Measurements from ENCODE around the gene MIF4GD. TPM values are rescaled to one million over a fixed set of nuclear protein-coding genes. Genes with fewer than 3 reads are reported as not detected.

Gene MIF4GD
- total RNA-seq, 2 experiments from 2014 or later = 50.2 to 57.2 TPM

DNA sequence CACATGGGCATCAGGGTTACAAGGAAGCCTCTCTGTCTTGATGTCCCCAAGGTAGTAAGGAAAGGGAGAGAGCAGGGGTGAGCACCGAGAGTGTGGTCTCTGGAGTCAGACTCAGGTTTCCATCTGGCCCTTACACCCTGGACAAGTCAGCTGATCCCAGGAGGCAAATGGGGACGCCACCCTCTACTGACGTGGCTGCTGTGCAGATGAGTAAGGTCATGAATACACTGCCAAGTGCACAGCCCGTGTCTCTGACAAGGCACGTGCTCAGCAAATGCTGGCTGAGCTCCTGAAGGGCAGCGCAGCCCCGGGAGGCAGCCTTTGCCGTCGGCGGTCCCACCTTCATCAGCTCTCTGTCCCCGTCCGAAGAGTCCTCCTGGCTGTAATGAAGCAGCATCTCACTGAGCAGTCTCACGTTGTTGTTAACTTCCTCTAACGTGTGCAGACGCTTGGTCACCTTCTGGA, 29.0 kb downstream of the MIF4GD start:
- Mint-ChIP-seq H3K9me3 (no peaks in the 10 kb centered on the region), H3K27ac (peak overlapping the region; percentile 87), H3K4me1 (ENCODE audit: low read depth) (peaks cover 59% of the 10 kb centered on the region), H3K27me3 (no peaks in the 10 kb centered on the region), H3K36me3 (peaks cover 70% of the 10 kb centered on the region), H3K4me3 (peak overlapping the region; percentile 45)
- ChIA-PET CTCF (interaction anchor here (0.6 to 7.3 kb wide), 14 partner anchors 7 to 281 kb away, joined by 3 to 60 read pairs (median 4); partner anchors contain the start of genes GGA3, GRB2, MIF4GD and MRPS7), POLR2A (interaction anchor here (1.0 to 3.8 kb wide), 6 partner anchors 8 to 164 kb away, joined by 3 to 45 read pairs (median 8); partner anchors contain the start of genes ARMC7, GGA3, GRB2 and MIF4GD)
- peak; percentile 76 for DNase-seq
- intact Hi-C loops (cut with micrococcal nuclease) = no loop called here

DNA sequence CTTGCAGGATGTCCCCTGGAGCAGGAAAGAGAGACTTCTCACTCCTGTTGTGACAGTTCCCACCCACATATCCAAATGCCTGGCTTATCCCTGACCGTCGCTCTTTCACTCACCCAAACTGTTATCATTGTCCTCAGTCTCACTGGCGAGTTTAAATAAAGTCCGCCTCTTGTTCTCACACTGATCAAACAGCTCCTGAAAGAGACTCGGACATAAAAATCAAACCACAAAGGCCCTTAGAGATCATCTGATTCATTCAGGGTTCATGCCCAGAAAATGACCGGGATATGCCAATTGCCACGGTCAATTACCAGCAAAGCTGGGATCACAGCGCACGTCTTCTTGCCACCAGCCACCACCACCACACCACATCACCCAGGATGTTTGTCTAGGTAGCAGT, 29.5 kb downstream of the MIF4GD start:
- peaks cover 69% of the 10 kb centered on the region for H3K36me3 Mint-ChIP-seq
- intact Hi-C loops (cut with micrococcal nuclease) = no loop called here
- no peak overlapping the region for H3K4me3 Mint-ChIP-seq
- no peaks in the 10 kb centered on the region for H3K9me3 Mint-ChIP-seq
- ChIA-PET POLR2A (interaction anchor here (1.0 to 3.8 kb wide), 5 partner anchors 8 to 164 kb away, joined by 3 to 45 read pairs (median 9); partner anchors contain the start of genes ARMC7, GGA3, GRB2 and MIF4GD), CTCF (interaction anchor here (0.6 to 7.3 kb wide), 11 partner anchors 8 to 164 kb away, joined by 3 to 60 read pairs (median 5); partner anchors contain the start of genes GGA3, GRB2, MIF4GD and MRPS7)
- DNase-seq = no peak
- peaks cover 55% of the 10 kb centered on the region for H3K4me1 Mint-ChIP-seq (ENCODE audit: low read depth)
- H3K27ac Mint-ChIP-seq = peak overlapping the region; percentile 87
- H3K27me3 Mint-ChIP-seq = no peaks in the 10 kb centered on the region

DNA sequence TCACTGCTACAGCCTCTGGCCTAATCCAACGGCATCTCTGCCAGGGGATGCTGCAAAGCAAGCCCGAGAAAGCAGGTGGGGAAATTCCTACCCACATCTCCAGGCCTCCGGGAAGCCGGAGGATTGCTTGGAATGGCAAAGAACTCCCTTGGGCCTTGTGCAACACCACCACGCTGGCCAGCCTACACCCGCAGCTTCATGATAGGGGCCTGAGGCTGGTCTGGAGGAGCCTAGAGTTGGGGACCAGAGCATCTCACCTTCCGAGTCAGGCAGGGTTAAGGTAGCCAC, 29.9 kb downstream of the MIF4GD start:
- Mint-ChIP-seq H3K36me3 (peaks cover 69% of the 10 kb centered on the region), H3K4me1 (ENCODE audit: low read depth) (peaks cover 53% of the 10 kb centered on the region), H3K4me3 (no peak overlapping the region), H3K9me3 (no peaks in the 10 kb centered on the region), H3K27ac (peak overlapping the region; percentile 58), H3K27me3 (no peaks in the 10 kb centered on the region)
- intact Hi-C loops (cut with micrococcal nuclease) = no loop called here
- no peak for DNase-seq
- ChIA-PET CTCF (interaction anchor here (0.7 to 7.3 kb wide), 11 partner anchors 8 to 176 kb away, joined by 3 to 60 read pairs (median 12); partner anchors contain the start of genes GGA3, MIF4GD, MRPS7 and SUMO2), POLR2A (interaction anchor here (0.6 to 3.6 kb wide), 4 partner anchors 9 to 33 kb away, joined by 3 to 21 read pairs (median 6); partner anchors contain the start of gene MIF4GD)

DNA sequence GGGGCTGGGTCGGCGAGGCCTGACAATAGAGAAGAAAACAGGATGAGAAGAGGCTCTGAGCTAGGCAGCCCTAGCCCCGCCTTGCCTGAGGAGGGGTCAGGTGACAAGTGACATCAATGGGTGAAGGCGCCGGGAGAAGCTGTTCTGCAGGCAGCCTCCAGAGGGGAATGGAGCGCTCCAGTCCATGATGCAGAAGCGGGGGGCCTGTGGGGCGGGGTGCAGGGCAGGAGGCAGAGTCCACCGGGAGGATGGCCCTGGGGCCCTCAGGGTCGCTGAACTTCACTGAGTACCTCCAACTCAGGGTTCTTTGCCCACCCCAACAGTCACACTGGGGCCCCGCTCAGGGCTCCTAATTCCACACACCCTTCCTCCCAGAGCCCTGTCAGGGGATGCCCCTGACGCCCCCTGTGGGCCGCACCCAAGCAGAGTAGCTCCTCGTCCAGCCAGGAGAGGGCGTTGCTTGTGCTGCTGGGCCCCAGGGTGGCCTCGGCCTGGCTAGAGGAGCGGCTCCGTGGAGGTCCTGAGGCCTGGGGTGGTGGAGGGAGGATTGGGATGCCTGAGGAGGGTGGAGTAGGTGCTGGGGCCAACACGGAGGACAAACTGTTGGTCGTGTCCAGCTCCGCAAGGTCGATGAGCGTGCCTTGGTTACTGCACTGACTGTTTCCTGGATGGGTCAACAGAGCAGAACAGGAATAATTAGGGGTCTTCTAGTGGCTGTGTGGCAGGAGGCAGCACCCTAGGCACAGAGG, 30.5 kb downstream of the MIF4GD start:
- Mint-ChIP-seq H3K9me3 (no peaks in the 10 kb centered on the region), H3K4me1 (ENCODE audit: low read depth) (peaks cover 52% of the 10 kb centered on the region), H3K27me3 (no peaks in the 10 kb centered on the region), H3K4me3 (no peak overlapping the region), H3K27ac (peak overlapping the region; percentile 58), H3K36me3 (peaks cover 65% of the 10 kb centered on the region)
- intact Hi-C loops (cut with micrococcal nuclease) = no loop called here
- POLR2A ChIA-PET = interaction anchor here (0.6 to 3.6 kb wide), 4 partner anchors 9 to 32 kb away, joined by 3 to 21 read pairs (median 6); partner anchors contain the start of gene MIF4GD
- CTCF ChIA-PET = interaction anchor here (0.6 to 7.3 kb wide), 18 partner anchors 9 to 215 kb away, joined by 3 to 60 read pairs (median 4); partner anchors contain the start of genes GGA3, MIF4GD, MRPS7 and SLC25A19
- peak; percentile 55 for DNase-seq

DNA sequence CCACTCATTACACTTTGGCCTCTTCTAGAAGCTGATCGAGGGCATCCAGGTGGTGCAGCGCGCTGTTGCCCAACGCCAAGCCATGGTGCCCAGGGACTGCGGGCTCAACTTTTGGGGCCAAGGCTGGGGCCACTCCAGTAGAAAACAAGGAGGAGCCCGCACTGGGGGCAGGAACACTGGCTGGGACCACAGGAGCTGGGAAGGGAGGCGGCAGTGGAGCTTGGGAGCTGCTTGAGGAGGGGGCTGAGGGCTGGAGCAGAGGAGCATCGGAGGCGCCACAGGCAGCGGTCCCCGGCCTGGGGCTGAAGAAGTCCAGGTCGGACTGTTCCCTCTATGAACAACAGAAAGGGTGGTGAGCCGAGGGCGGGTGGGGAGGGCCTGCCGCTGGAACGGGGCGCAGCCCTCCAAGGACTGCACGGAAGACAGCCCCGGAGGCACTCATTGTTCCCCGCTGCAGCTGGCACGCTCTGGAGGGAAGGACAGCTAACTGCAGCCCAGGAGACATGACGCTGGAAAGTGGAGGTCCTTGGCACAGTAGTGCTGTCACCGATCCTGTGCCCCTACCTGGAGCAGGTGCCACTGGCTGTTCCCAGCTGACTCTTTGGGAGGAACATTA, 31.1 kb downstream of the MIF4GD start:
- no peaks in the 10 kb centered on the region for H3K9me3 Mint-ChIP-seq
- peaks cover 65% of the 10 kb centered on the region for H3K36me3 Mint-ChIP-seq
- H3K27ac Mint-ChIP-seq = peak overlapping the region; percentile 58
- no peak overlapping the region for H3K4me3 Mint-ChIP-seq
- H3K27me3 Mint-ChIP-seq = no peaks in the 10 kb centered on the region
- ChIA-PET CTCF (interaction anchor here (0.6 to 7.3 kb wide), 21 partner anchors 9 to 228 kb away, joined by 3 to 60 read pairs (median 4); partner anchors contain the start of genes GGA3, MIF4GD, MRPL58 and MRPS7), POLR2A (interaction anchor here (1.1 to 3.6 kb wide), 5 partner anchors 10 to 31 kb away, joined by 3 to 21 read pairs (median 6); partner anchors contain the start of gene MIF4GD)
- intact Hi-C loops (cut with micrococcal nuclease) = loop anchor here (2.0 kb wide), 1 partner anchor 173 kb away; no protein-coding TSS in a partner anchor
- no peak for DNase-seq
- H3K4me1 Mint-ChIP-seq (ENCODE audit: low read depth) = peaks cover 52% of the 10 kb centered on the region

DNA sequence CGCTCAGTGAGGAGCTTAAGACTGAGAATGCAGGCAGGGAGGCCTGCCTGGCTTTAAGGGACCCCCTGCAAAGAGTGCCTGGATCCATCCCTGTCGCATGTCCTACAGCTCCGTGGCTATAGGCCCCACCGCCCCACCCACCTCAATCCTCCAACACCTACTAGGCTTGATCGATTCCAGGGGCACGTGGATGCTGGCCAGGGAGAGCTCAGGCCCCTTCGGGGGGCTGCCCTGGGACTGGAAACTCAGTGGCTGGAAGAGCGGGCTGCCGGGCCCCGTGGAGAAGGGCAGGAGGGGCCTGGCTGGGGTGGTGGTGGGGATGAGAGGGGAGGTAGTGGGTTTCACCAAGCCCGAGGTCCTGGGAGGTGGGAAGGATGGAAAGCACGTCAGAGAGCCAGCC, 31.8 kb downstream of the MIF4GD start:
- intact Hi-C loops (cut with micrococcal nuclease) = loop anchor here (2.0 kb wide), 1 partner anchor 174 kb away; no protein-coding TSS in a partner anchor
- DNase-seq = no peak
- Mint-ChIP-seq H3K9me3 (no peaks in the 10 kb centered on the region), H3K4me1 (ENCODE audit: low read depth) (peaks cover 46% of the 10 kb centered on the region), H3K27me3 (no peaks in the 10 kb centered on the region), H3K36me3 (peaks cover 68% of the 10 kb centered on the region), H3K27ac (peak overlapping the region; percentile 85), H3K4me3 (no peak overlapping the region)
- ChIA-PET POLR2A (interaction anchor here (1.1 to 1.4 kb wide), 2 partner anchors 11 to 22 kb away, joined by 3 to 6 read pairs; no protein-coding TSS in a partner anchor), CTCF (interaction anchor here (0.8 to 7.3 kb wide), 15 partner anchors 9 to 227 kb away, joined by 3 to 60 read pairs (median 7); partner anchors contain the start of genes GGA3, MIF4GD, MRPL58 and MRPS7)

DNA sequence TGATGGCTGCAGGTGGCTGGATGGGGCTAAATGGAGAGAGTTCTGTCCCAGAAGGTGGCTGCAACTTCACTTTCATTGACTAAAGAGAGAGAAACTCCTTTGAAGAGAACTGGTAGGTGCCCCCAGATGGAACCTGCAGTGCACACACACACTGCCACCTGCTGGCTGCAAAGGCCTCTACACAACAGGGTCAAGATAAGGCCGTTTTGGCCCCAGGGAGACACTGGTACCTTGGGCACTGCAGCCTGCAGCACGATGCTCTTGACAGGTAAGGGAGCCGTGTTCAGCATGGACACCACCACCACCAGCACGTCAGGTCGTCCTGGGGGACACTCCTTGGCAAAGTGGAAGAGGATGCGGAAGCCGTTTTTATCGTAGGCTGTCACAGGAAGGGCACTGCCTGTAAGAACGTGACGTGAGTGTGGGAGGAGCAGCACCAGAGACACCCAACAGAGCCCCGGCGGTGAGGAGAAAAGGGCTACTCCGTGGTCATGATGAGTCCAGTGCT, 32.3 kb downstream of the MIF4GD start:
- ChIA-PET POLR2A (interaction anchor here (1.1 to 1.4 kb wide), 2 partner anchors 11 to 22 kb away, joined by 3 to 6 read pairs; no protein-coding TSS in a partner anchor), CTCF (interaction anchor here (0.6 to 7.3 kb wide), 18 partner anchors 8 to 277 kb away, joined by 3 to 60 read pairs (median 6); partner anchors contain the start of genes GGA3, MIF4GD, MRPL58 and MRPS7)
- intact Hi-C loops (cut with micrococcal nuclease) = loop anchor here (2.0 kb wide), 1 partner anchor 174 kb away; no protein-coding TSS in a partner anchor
- Mint-ChIP-seq H3K9me3 (no peaks in the 10 kb centered on the region), H3K4me3 (no peak overlapping the region), H3K27ac (peak overlapping the region; percentile 85), H3K4me1 (ENCODE audit: low read depth) (peaks cover 41% of the 10 kb centered on the region), H3K27me3 (no peaks in the 10 kb centered on the region), H3K36me3 (peaks cover 64% of the 10 kb centered on the region)
- DNase-seq = peak; percentile 74

DNA sequence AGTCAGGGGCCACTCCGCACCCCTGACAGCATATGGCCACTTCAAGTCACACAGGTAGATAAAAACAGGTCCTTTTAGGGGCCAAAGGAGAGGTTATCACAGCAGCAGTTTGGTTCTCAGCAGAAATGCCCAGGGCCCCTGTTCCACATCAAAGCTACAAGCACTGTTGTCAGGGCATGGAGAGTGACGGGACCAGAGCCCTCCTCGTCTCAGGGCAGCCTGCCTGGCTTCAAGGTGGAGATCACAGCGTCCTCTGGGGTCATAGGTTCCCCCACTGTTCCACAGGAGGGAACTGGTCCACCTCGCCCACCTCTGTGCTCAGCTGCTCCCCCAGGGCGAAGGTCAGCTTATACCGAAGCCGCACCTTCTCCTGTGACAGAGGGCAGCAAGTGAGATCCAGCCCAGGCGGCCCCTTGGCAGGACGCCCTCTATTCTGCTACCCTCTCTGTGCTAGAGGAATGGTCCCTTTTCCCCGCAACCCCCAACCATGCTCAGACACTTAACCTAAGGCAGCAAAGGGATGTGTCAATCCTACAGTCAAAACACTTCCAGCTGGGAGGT, 32.9 kb downstream of the MIF4GD start:
- Mint-ChIP-seq H3K4me1 (ENCODE audit: low read depth) (peaks cover 35% of the 10 kb centered on the region), H3K27me3 (no peaks in the 10 kb centered on the region), H3K36me3 (peaks cover 61% of the 10 kb centered on the region), H3K27ac (peak overlapping the region; percentile 85), H3K9me3 (no peaks in the 10 kb centered on the region), H3K4me3 (no peak overlapping the region)
- ChIA-PET POLR2A (interaction anchor here (1.5 kb wide), 1 partner anchor 12 kb away, joined by 5 read pairs; no protein-coding TSS in a partner anchor), CTCF (interaction anchor here (0.6 to 7.3 kb wide), 16 partner anchors 9 to 298 kb away, joined by 3 to 60 read pairs (median 6); partner anchors contain the start of genes GGA3, MIF4GD and MRPS7)
- no peak for DNase-seq
- intact Hi-C loops (cut with micrococcal nuclease) = loop anchor here (2.0 kb wide), 1 partner anchor 175 kb away; no protein-coding TSS in a partner anchor

DNA sequence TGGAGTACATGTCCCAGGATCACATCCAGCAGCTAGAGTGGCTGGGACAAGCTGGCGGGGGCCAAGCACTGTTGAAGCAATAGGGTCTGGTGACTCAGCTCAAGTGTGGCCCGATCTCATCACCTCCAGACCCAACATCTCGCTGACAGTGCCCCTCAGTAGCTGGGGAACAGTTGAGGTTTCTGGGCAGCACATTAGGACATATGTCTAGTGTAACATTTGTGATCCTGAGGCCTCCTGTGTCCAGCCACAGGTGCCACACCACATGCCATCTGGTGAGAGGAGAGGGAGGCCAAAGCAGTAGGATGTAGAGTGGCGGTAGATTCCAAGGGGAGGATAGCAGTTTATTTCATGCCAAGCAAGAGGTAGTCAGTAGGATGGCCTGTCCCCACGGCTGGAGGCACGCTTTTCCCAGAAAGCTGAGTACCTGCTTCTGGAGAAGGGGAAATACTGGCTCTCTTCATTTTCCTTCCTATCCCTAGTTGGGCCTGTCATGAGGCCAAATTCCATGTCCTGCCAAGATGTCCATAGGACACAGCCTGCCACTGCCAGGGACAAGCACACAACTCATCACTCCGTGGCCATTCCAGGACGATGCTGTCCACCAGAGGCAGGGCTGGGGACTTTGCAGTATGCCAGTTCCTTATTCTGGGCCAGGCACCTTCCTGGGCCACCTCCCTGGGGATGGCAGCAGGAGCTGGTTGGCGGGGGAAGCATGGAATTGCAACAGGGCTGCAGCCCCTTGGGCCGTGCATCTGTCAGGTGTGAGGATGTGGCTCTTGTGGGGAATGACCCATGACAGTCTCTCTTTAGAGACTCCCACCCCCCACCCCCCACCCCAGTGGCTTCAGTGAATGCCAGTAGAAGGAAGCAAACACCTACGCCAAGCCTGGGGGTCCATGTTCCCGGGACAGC, 33.7 kb downstream of the MIF4GD start:
- Mint-ChIP-seq H3K27me3 (no peaks in the 10 kb centered on the region), H3K4me3 (no peak overlapping the region), H3K27ac (no peak overlapping the region), H3K9me3 (no peaks in the 10 kb centered on the region), H3K36me3 (peaks cover 64% of the 10 kb centered on the region), H3K4me1 (ENCODE audit: low read depth) (peaks cover 27% of the 10 kb centered on the region)
- intact Hi-C loops (cut with micrococcal nuclease) = loop anchor here (2.0 kb wide), 1 partner anchor 175 kb away; no protein-coding TSS in a partner anchor
- CTCF ChIA-PET = interaction anchor here (0.6 to 7.3 kb wide), 14 partner anchors 8 to 298 kb away, joined by 3 to 49 read pairs (median 5); partner anchors contain the start of genes GGA3, MIF4GD and MRPS7
- POLR2A ChIA-PET = interaction anchor here (0.5 to 2.8 kb wide), 5 partner anchors 12 to 168 kb away, joined by 3 to 16 read pairs (median 5); partner anchors contain the start of genes GGA3, GRB2, MRPS7 and NUP85
- DNase-seq = no peak

DNA sequence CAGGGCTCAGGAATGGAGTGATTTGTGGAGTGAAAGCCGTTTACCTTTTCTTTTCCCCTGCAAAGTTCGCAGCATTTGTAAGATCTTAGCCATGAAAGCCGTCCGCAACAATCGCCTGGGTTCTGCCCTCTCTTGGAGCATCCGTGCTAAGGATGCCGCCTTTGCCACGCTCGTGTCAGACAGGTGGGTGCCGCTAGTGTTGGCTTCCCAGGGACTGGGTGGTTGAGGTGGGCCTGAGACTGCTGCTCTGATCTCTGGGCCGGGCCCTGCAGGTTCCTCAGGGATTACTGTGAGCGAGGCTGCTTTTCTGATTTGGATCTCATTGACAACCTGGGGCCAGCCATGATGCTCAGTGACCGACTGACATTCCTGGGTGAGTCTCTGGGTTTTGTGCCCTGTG, 38.2 kb downstream of the MIF4GD start:
- Mint-ChIP-seq H3K4me1 (ENCODE audit: low read depth) (no peaks in the 10 kb centered on the region), H3K4me3 (no peak overlapping the region), H3K27me3 (no peaks in the 10 kb centered on the region), H3K27ac (no peak overlapping the region), H3K36me3 (peaks cover 50% of the 10 kb centered on the region), H3K9me3 (no peaks in the 10 kb centered on the region)
- intact Hi-C loops (cut with micrococcal nuclease) = no loop called here
- CTCF ChIA-PET = no interaction called here
- no peak for DNase-seq
- POLR2A ChIA-PET = no interaction called here

Data from activated CD4-positive, alpha-beta memory T cell treated with anti-CD3 and anti-CD28 coated beads for 36 hours (primary cell).